DOHH2 (cell line): Measurements from ENCODE around the gene KAT7.

Experiments
- H3F3A ChIP-seq: fragments of 200-600 bp; sonication (generic), shearing (Covaris generic); 2 replicates; pipeline ENCODE4 v1.6.0; 2016; ENCODE audit warnings: antibody characterized with exemption, mild to moderate bottlenecking; ENCODE audit not compliant: control insufficient read depth, insufficient read depth
- H3K27ac ChIP-seq: fragments of 200-600 bp; sonication (generic); 2 replicates; pipeline ENCODE4 v1.5.1; 2014; ENCODE audit warnings: low read depth, mild to moderate bottlenecking, low read length, moderate library complexity
- H3K27me3 ChIP-seq: fragments of 200-600 bp; sonication (generic); 2 replicates; pipeline ENCODE4 v1.6.1; 2014; ENCODE audit warnings: mild to moderate bottlenecking, low read length, mixed read lengths; ENCODE audit not compliant: control insufficient read depth
- H3K36me3 ChIP-seq: fragments of 200-600 bp; sonication (generic); 2 replicates; pipeline ENCODE4 v1.6.1; 2014; ENCODE audit warnings: mild to moderate bottlenecking, low read length, moderate library complexity, mixed read lengths; ENCODE audit not compliant: control insufficient read depth
- H3K4me1 ChIP-seq: fragments of 200-600 bp; sonication (generic); 2 replicates; pipeline ENCODE4 v1.6.1; 2014; ENCODE audit warnings: mild to moderate bottlenecking, low read length, mixed read lengths; ENCODE audit not compliant: control insufficient read depth
- H3K4me2 ChIP-seq: fragments of 200-600 bp; sonication (generic); 2 replicates; pipeline ENCODE4 v1.6.0; 2014; ENCODE audit warnings: mild to moderate bottlenecking, low read length, moderate library complexity
- H3K4me3 ChIP-seq: fragments of 200-600 bp; sonication (generic); 2 replicates; pipeline ENCODE4 v1.5.1; 2014; ENCODE audit warnings: mild to moderate bottlenecking, low read length, mixed read lengths
- H3K79me2 ChIP-seq: fragments of 200-600 bp; sonication (generic); 2 replicates; pipeline ENCODE4 v1.6.1; 2014; ENCODE audit warnings: mild to moderate bottlenecking, low read length, mixed read lengths; ENCODE audit not compliant: control insufficient read depth
- H3K9me2 ChIP-seq: fragments of 200-600 bp; sonication (generic); replicated peaks from 2 replicates; pipeline ENCODE4 v1.6.1; 2014; ENCODE audit warnings: mild to moderate bottlenecking, low read length, mixed read lengths; ENCODE audit not compliant: control insufficient read depth
- H3K9me3 ChIP-seq: fragments of 200-600 bp; sonication (generic); 2 replicates; pipeline ENCODE4 v1.6.1; 2014; ENCODE audit warnings: antibody characterized with exemption, low read length, mixed read lengths; ENCODE audit not compliant: control insufficient read depth, insufficient read depth
- H4K20me1 ChIP-seq: fragments of 200-600 bp; sonication (generic); 2 replicates; pipeline ENCODE4 v1.6.0; 2014; ENCODE audit warnings: low read depth, mild to moderate bottlenecking, antibody characterized with exemption, low read length, moderate library complexity; ENCODE audit not compliant: control insufficient read depth, insufficient read depth
- EZH2phosphoT487 ChIP-seq: fragments of 200-600 bp; sonication (generic); IDR thresholded peaks from 2 replicates; pipeline ENCODE4 v1.6.1; 2017; ENCODE audit warnings: borderline replicate concordance, mild to moderate bottlenecking, antibody characterized with exemption, low read length, moderate library complexity, mixed read lengths
- TF ChIP-seq, protein P1 (sequence below): fragments of 200-600 bp; sonication (generic); IDR thresholded peaks from one replicate; pipeline ENCODE4 v1.5.1; 2014; ENCODE audit warnings: antibody characterized with exemption, mild to moderate bottlenecking, low read depth, low read length; ENCODE audit not compliant: poor library complexity, severe bottlenecking

The KAT7 gene

DNA sequence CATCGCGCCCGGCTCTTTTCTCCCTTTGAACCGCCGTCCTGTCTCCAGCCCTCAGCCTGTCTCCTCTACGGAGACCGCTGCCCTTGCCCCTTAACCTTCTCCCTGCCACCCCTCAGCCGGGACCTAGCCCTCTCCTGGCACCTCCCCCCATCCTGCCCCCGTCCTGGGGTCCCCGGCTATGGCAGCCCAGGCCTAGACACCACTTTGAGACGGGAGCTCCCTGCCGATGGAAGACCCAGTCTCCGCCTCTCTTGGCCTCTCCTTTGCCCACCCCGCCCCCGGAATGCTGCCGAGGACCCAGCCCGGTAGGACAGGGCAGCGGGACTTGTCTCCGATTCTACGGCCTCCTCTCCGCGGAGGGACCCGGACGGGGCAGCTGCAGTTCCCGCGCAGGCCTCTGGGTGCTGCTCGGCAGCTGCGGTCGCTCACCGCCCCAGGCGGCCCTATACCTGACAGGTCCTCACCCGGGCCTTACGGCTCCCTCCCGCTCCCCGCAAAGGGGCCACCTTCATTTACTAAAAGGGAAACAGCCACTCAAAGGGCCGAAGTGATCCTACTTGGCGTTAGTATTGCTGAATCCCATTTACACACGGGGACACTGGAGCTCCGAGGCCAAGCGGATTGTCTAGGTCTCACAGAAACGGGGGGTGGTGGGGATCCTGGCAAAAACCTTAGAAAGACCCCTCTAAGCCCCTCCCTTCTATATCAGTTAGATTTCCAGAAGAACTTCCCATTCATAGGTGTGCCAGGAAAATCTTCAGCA, 92.0 kb downstream of the KAT7 start:
- Histone ChIP-seq H3K4me1 (no peaks in the 10 kb centered on the region), H3K4me2 (no peak overlapping the region), H3K79me2 (no peaks in the 10 kb centered on the region), H3K4me3 (no peak overlapping the region), H3F3A (no peaks in the 10 kb centered on the region), H3K27ac (no peak overlapping the region), H3K27me3 (peaks cover 47% of the 10 kb centered on the region), H3K9me2 (no peaks in the 10 kb centered on the region), H3K36me3 (no peaks in the 10 kb centered on the region), H4K20me1 (no peaks in the 10 kb centered on the region), H3K9me3 (no peaks in the 10 kb centered on the region)
- no peak for TF ChIP-seq EZH2phosphoT487
- TF ChIP-seq, protein P1, sequence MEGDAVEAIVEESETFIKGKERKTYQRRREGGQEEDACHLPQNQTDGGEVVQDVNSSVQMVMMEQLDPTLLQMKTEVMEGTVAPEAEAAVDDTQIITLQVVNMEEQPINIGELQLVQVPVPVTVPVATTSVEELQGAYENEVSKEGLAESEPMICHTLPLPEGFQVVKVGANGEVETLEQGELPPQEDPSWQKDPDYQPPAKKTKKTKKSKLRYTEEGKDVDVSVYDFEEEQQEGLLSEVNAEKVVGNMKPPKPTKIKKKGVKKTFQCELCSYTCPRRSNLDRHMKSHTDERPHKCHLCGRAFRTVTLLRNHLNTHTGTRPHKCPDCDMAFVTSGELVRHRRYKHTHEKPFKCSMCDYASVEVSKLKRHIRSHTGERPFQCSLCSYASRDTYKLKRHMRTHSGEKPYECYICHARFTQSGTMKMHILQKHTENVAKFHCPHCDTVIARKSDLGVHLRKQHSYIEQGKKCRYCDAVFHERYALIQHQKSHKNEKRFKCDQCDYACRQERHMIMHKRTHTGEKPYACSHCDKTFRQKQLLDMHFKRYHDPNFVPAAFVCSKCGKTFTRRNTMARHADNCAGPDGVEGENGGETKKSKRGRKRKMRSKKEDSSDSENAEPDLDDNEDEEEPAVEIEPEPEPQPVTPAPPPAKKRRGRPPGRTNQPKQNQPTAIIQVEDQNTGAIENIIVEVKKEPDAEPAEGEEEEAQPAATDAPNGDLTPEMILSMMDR: peak; percentile 84

DNA sequence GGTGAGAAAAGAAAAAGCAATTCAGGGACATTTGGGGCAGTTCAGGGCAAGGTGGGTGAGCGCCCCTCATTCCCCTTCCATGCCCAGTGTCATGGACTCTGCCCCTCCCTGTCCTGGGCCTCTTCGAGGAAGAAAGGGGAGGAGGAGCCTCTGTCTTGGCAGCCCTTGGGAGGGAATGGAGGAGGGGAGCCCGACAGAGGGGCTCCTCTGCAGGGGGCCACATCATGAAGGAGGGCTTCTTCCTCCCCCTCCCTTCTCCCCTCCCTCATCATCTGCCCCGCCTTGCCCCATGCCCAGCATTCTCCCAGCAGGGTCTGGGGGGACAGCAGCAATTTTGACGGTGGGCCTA, 92.5 kb downstream of the KAT7 start:
- Histone ChIP-seq H3K9me3 (no peaks in the 10 kb centered on the region), H3F3A (no peaks in the 10 kb centered on the region), H3K4me3 (no peak overlapping the region), H3K27ac (no peak overlapping the region), H3K4me2 (no peak overlapping the region), H3K4me1 (no peaks in the 10 kb centered on the region), H3K36me3 (no peaks in the 10 kb centered on the region), H3K9me2 (no peaks in the 10 kb centered on the region), H4K20me1 (no peaks in the 10 kb centered on the region), H3K27me3 (peaks cover 48% of the 10 kb centered on the region), H3K79me2 (no peaks in the 10 kb centered on the region)
- TF ChIP-seq, protein P1: no peak
- TF ChIP-seq EZH2phosphoT487: no peak

DNA sequence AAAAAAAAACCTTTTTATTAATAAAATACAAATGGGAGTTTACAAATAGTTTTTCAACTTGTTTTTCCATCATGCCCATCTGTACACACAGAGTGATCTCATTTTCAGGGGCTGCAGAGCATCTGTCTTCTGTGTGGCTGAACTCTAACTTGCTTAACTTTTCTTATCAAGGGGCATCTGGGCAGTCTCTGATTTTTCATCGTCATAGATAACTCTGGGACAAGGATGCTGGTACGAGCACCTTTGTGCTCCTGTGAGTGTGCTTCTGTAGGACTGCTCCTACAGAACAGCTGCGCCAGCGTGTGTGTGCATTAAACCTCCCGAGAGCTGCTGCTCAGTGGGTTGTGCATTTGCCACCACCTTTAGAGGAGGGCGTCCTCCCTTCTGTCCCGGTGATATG, 94.0 kb downstream of the KAT7 start:
- Histone ChIP-seq H3K4me2 (no peak overlapping the region), H3F3A (no peaks in the 10 kb centered on the region), H4K20me1 (no peaks in the 10 kb centered on the region), H3K79me2 (no peaks in the 10 kb centered on the region), H3K4me3 (no peak overlapping the region), H3K27ac (no peak overlapping the region), H3K27me3 (peaks cover 47% of the 10 kb centered on the region), H3K36me3 (no peaks in the 10 kb centered on the region), H3K4me1 (no peaks in the 10 kb centered on the region), H3K9me3 (no peaks in the 10 kb centered on the region), H3K9me2 (no peaks in the 10 kb centered on the region)
- TF ChIP-seq, protein P1: no peak
- TF ChIP-seq EZH2phosphoT487: no peak
